ENCODE results near the gene SPATA46.

Gene SPATA46

GRCh38 chr1:162384601-162385279 lies 8.1 kb upstream of the SPATA46 start:
- H3K4me1 ChIP-seq (ENCODE audit: control insufficient read depth, insufficient read depth, low read length, unreplicated experiment): peaks cover 12% of the 10 kb centered on the region
- no peak overlapping the region for H2AFZ ChIP-seq (ENCODE audit: low read length, unreplicated experiment)
- H3K36me3 ChIP-seq (ENCODE audit: insufficient read depth, low read length): no peaks in the 10 kb centered on the region
- H3K27ac ChIP-seq (ENCODE audit: low read depth, low read length): no peak overlapping the region
- no peaks in the 10 kb centered on the region for H3K27me3 ChIP-seq (ENCODE audit: insufficient read depth, low read length)
- no peak overlapping the region for H3K4me3 ChIP-seq (ENCODE audit: low read depth, low read length)
- no peaks in the 10 kb centered on the region for H3K79me2 ChIP-seq (ENCODE audit: control insufficient read depth, insufficient read depth, low read length, unreplicated experiment)

GRCh38 chr1:162384116-162384515 lies 7.5 kb upstream of the SPATA46 start:
- Histone ChIP-seq H3K36me3 (ENCODE audit: insufficient read depth, low read length) (no peaks in the 10 kb centered on the region), H3K79me2 (ENCODE audit: control insufficient read depth, insufficient read depth, low read length, unreplicated experiment) (no peaks in the 10 kb centered on the region), H3K27ac (ENCODE audit: low read depth, low read length) (no peak overlapping the region), H3K4me3 (ENCODE audit: low read depth, low read length) (no peak overlapping the region), H3K27me3 (ENCODE audit: insufficient read depth, low read length) (no peaks in the 10 kb centered on the region), H3K4me1 (ENCODE audit: control insufficient read depth, insufficient read depth, low read length, unreplicated experiment) (peaks cover 12% of the 10 kb centered on the region), H2AFZ (ENCODE audit: low read length, unreplicated experiment) (no peak overlapping the region)

GRCh38 chr1:162383516-162383915 lies 6.9 kb upstream of the SPATA46 start:
- H3K27ac ChIP-seq (ENCODE audit: low read depth, low read length): no peak overlapping the region
- no peak overlapping the region for H3K4me3 ChIP-seq (ENCODE audit: low read depth, low read length)
- H2AFZ ChIP-seq (ENCODE audit: low read length, unreplicated experiment): no peak overlapping the region
- no peaks in the 10 kb centered on the region for H3K27me3 ChIP-seq (ENCODE audit: insufficient read depth, low read length)
- peaks cover 12% of the 10 kb centered on the region for H3K4me1 ChIP-seq (ENCODE audit: control insufficient read depth, insufficient read depth, low read length, unreplicated experiment)
- H3K79me2 ChIP-seq (ENCODE audit: control insufficient read depth, insufficient read depth, low read length, unreplicated experiment): no peaks in the 10 kb centered on the region
- H3K36me3 ChIP-seq (ENCODE audit: insufficient read depth, low read length): no peaks in the 10 kb centered on the region

GRCh38 chr1:162383091-162383490 lies 6.4 kb upstream of the SPATA46 start:
- no peak overlapping the region for H3K27ac ChIP-seq (ENCODE audit: low read depth, low read length)
- no peak overlapping the region for H2AFZ ChIP-seq (ENCODE audit: low read length, unreplicated experiment)
- H3K79me2 ChIP-seq (ENCODE audit: control insufficient read depth, insufficient read depth, low read length, unreplicated experiment): no peaks in the 10 kb centered on the region
- H3K36me3 ChIP-seq (ENCODE audit: insufficient read depth, low read length): no peaks in the 10 kb centered on the region
- H3K4me3 ChIP-seq (ENCODE audit: low read depth, low read length): no peak overlapping the region
- no peaks in the 10 kb centered on the region for H3K27me3 ChIP-seq (ENCODE audit: insufficient read depth, low read length)
- peaks cover 12% of the 10 kb centered on the region for H3K4me1 ChIP-seq (ENCODE audit: control insufficient read depth, insufficient read depth, low read length, unreplicated experiment)

GRCh38 chr1:162381941-162382750 lies 5.5 kb upstream of the SPATA46 start:
- no peak overlapping the region for H3K4me3 ChIP-seq (ENCODE audit: low read depth, low read length)
- no peaks in the 10 kb centered on the region for H3K36me3 ChIP-seq (ENCODE audit: insufficient read depth, low read length)
- no peak overlapping the region for H2AFZ ChIP-seq (ENCODE audit: low read length, unreplicated experiment)
- H3K79me2 ChIP-seq (ENCODE audit: control insufficient read depth, insufficient read depth, low read length, unreplicated experiment): no peaks in the 10 kb centered on the region
- H3K27me3 ChIP-seq (ENCODE audit: insufficient read depth, low read length): no peaks in the 10 kb centered on the region
- H3K27ac ChIP-seq (ENCODE audit: low read depth, low read length): no peak overlapping the region
- H3K4me1 ChIP-seq (ENCODE audit: control insufficient read depth, insufficient read depth, low read length, unreplicated experiment): peaks cover 12% of the 10 kb centered on the region

- no peaks in the 10 kb centered on the region for H3K79me2 ChIP-seq (ENCODE audit: control insufficient read depth, insufficient read depth, low read length, unreplicated experiment)
- no peak within 1 kb of the TSS for H2AFZ ChIP-seq (ENCODE audit: low read length, unreplicated experiment)
- no peak within 1 kb of the TSS for H3K27ac ChIP-seq (ENCODE audit: low read depth, low read length)
- no peaks in the 10 kb centered on the region for H3K27me3 ChIP-seq (ENCODE audit: insufficient read depth, low read length)
- H3K36me3 ChIP-seq (ENCODE audit: insufficient read depth, low read length): no peaks in the 10 kb centered on the region
- H3K4me3 ChIP-seq (ENCODE audit: low read depth, low read length): no peak within 1 kb of the TSS
- H3K4me1 ChIP-seq (ENCODE audit: control insufficient read depth, insufficient read depth, low read length, unreplicated experiment): peaks cover 12% of the 10 kb centered on the region
Measured at GRCh38 chr1:162381383-162381782, 4.7 kb upstream of the SPATA46 start, which contains the start of gene C1orf226. Gene C1orf226, plus strand, starts transcription at chr1:162381728. Its CDS starts 174 bp downstream, at chr1:162381902.

- Histone ChIP-seq H2AFZ (ENCODE audit: low read length, unreplicated experiment) (no peak overlapping the region), H3K27me3 (ENCODE audit: insufficient read depth, low read length) (no peaks in the 10 kb centered on the region), H3K4me3 (ENCODE audit: low read depth, low read length) (no peak overlapping the region), H3K4me1 (ENCODE audit: control insufficient read depth, insufficient read depth, low read length, unreplicated experiment) (peaks cover 12% of the 10 kb centered on the region), H3K79me2 (ENCODE audit: control insufficient read depth, insufficient read depth, low read length, unreplicated experiment) (no peaks in the 10 kb centered on the region), H3K27ac (ENCODE audit: low read depth, low read length) (no peak overlapping the region), H3K36me3 (ENCODE audit: insufficient read depth, low read length) (no peaks in the 10 kb centered on the region)
Measured at GRCh38 chr1:162380061-162380846, 3.6 kb upstream of the SPATA46 start.

GRCh38 chr1:162375463-162375862 lies 1.2 kb downstream of the SPATA46 start:
- H3K36me3 ChIP-seq (ENCODE audit: insufficient read depth, low read length): no peaks in the 10 kb centered on the region
- peaks cover 12% of the 10 kb centered on the region for H3K4me1 ChIP-seq (ENCODE audit: control insufficient read depth, insufficient read depth, low read length, unreplicated experiment)
- no peak overlapping the region for H3K27ac ChIP-seq (ENCODE audit: low read depth, low read length)
- H3K27me3 ChIP-seq (ENCODE audit: insufficient read depth, low read length): no peaks in the 10 kb centered on the region
- H3K4me3 ChIP-seq (ENCODE audit: low read depth, low read length): no peak overlapping the region
- H2AFZ ChIP-seq (ENCODE audit: low read length, unreplicated experiment): no peak overlapping the region
- H3K79me2 ChIP-seq (ENCODE audit: control insufficient read depth, insufficient read depth, low read length, unreplicated experiment): no peaks in the 10 kb centered on the region

GRCh38 chr1:162374406-162374805 lies 2.2 kb downstream of the SPATA46 start:
- Histone ChIP-seq H3K4me1 (ENCODE audit: control insufficient read depth, insufficient read depth, low read length, unreplicated experiment) (peaks cover 12% of the 10 kb centered on the region), H3K27ac (ENCODE audit: low read depth, low read length) (no peak overlapping the region), H3K4me3 (ENCODE audit: low read depth, low read length) (no peak overlapping the region), H3K79me2 (ENCODE audit: control insufficient read depth, insufficient read depth, low read length, unreplicated experiment) (no peaks in the 10 kb centered on the region), H2AFZ (ENCODE audit: low read length, unreplicated experiment) (no peak overlapping the region), H3K36me3 (ENCODE audit: insufficient read depth, low read length) (no peaks in the 10 kb centered on the region), H3K27me3 (ENCODE audit: insufficient read depth, low read length) (no peaks in the 10 kb centered on the region)

- Histone ChIP-seq H2AFZ (ENCODE audit: low read length, unreplicated experiment) (no peak overlapping the region), H3K27me3 (ENCODE audit: insufficient read depth, low read length) (no peaks in the 10 kb centered on the region), H3K4me3 (ENCODE audit: low read depth, low read length) (no peak overlapping the region), H3K27ac (ENCODE audit: low read depth, low read length) (no peak overlapping the region), H3K4me1 (ENCODE audit: control insufficient read depth, insufficient read depth, low read length, unreplicated experiment) (peaks cover 12% of the 10 kb centered on the region), H3K36me3 (ENCODE audit: insufficient read depth, low read length) (no peaks in the 10 kb centered on the region), H3K79me2 (ENCODE audit: control insufficient read depth, insufficient read depth, low read length, unreplicated experiment) (no peaks in the 10 kb centered on the region)
Measured at GRCh38 chr1:162373541-162374260, 3.0 kb downstream of the SPATA46 start.
